GM12878 (cell line): ENCODE data around the gene GATA2. TPM values are rescaled to one million over a fixed set of nuclear protein-coding genes. Genes with fewer than 3 reads are reported as not detected.

Experiments
- ATAC-seq: fragments of 200-7000 bp; cut with Tn5 transposase; 3 replicates; pipeline ENCODE4 v1.9.1; 2020; ENCODE audit warnings: mild to moderate bottlenecking, moderate library complexity
- BruUV-seq: library from RNA; stranded (reverse); fragments of 400-500 nt; replicated peaks from 2 replicates; lab custom pipeline; 2021; lab: Mats Ljungman, UMichigan
- CTCF ChIA-PET: fragments of 300-600 bp; sonication (Branson Sonifier 250); formaldehyde crosslinking; extraction: SDS; loops from one replicate; lab custom pipeline; 2021; ENCODE audit warnings: inconsistent platforms; lab: Yijun Ruan, JAX
- POLR2A ChIA-PET: fragments of 350-600 bp; formaldehyde crosslinking; extraction: SDS; loops from one replicate; lab custom pipeline; 2021; ENCODE audit warnings: inconsistent platforms; lab: Charles Lee
- RAD21 ChIA-PET: fragments of 300-600 bp; sonication (Branson Sonifier 250); formaldehyde crosslinking; loops from one replicate; lab custom pipeline; 2023; ENCODE audit warnings: antibody characterized with exemption; ENCODE audit not compliant: unreplicated experiment; lab: Charles Lee
- SMC1A ChIA-PET: fragments of 300-600 bp; sonication (Branson Sonifier 250); formaldehyde crosslinking; loops from one replicate; lab custom pipeline; 2023; ENCODE audit not compliant: unreplicated experiment, uncharacterized antibody; lab: Charles Lee
- DNase-seq: peaks from one replicate; pipeline ENCODE4 v3.0.0-alpha.2; 2011; ENCODE audit warnings: low read depth, low spot score
- FAIRE-seq: peaks from 3 replicates; lab custom pipeline; 2011; peaks lifted over from hg19 to GRCh38; lab: Jason Lieb, UNC
- H2AFZ ChIP-seq: 2 replicates; pipeline ENCODE4 v1.6.0; 2011; ENCODE audit warnings: low read depth, low read length, control low read depth; ENCODE audit not compliant: control insufficient read depth
- H3K27ac ChIP-seq: 2 replicates; pipeline ENCODE4 v1.5.1; 2011; ENCODE audit warnings: control low read depth; ENCODE audit not compliant: control insufficient read depth, insufficient read depth
- H3K27me3 ChIP-seq, 2 experiments: replicated peaks in 1 of 2; 2 replicates each; pipeline versions ENCODE4 v1.6.0 to v1.6.1; 2011; ENCODE audit warnings: low read length in 1 of 2; ENCODE audit not compliant: control insufficient read depth in 2 of 2, insufficient read depth in 2 of 2
- H3K36me3 ChIP-seq, 2 experiments: 2 replicates each; pipeline ENCODE4 v1.5.1; 2011; ENCODE audit warnings: low read length in 1 of 2; ENCODE audit not compliant: control insufficient read depth in 2 of 2, insufficient read depth in 2 of 2
- H3K4me1 ChIP-seq: 2 replicates; pipeline ENCODE4 v1.6.1; 2011; ENCODE audit warnings: mild to moderate bottlenecking, low read length, moderate library complexity, mixed read lengths; ENCODE audit not compliant: control insufficient read depth, insufficient read depth
- H3K4me2 ChIP-seq: 2 replicates; pipeline ENCODE4 v1.6.0; 2011; ENCODE audit warnings: control low read depth; ENCODE audit not compliant: control insufficient read depth, insufficient read depth
- H3K4me3 ChIP-seq: fragments of 200-600 bp; sonication (generic); 2 replicates; pipeline ENCODE4 v1.5.1; 2016
- H3K79me2 ChIP-seq: 2 replicates; pipeline ENCODE4 v1.6.0; 2011; ENCODE audit warnings: low read length; ENCODE audit not compliant: control insufficient read depth, insufficient read depth
- H3K9ac ChIP-seq: 2 replicates; pipeline ENCODE4 v1.8.0; 2011; ENCODE audit warnings: low read length, control low read depth, mixed read lengths; ENCODE audit not compliant: control insufficient read depth, insufficient read depth
- H3K9me3 ChIP-seq: replicated peaks from 3 replicates; pipeline ENCODE4 v1.5.1; 2011; ENCODE audit warnings: mild to moderate bottlenecking, low read length; ENCODE audit not compliant: control insufficient read depth, insufficient read depth
- H4K20me1 ChIP-seq: 2 replicates; pipeline ENCODE4 v1.6.0; 2011; ENCODE audit not compliant: control insufficient read depth, insufficient read depth
- ASH2L ChIP-seq: fragments of 300-600, 200-600 bp; sonication (generic); IDR thresholded peaks from 2 replicates; pipeline ENCODE4 v1.6.1; 2017; ENCODE audit warnings: low read depth, mild to moderate bottlenecking, borderline replicate concordance
- CBX3 ChIP-seq: fragments of 200-600 bp; sonication (generic); IDR thresholded peaks from 2 replicates; pipeline ENCODE4 v1.6.1; 2016; ENCODE audit warnings: low read depth, borderline replicate concordance
- ETV6 ChIP-seq, 2 experiments: fragments of 450-650 bp in 1 of 2; IDR thresholded peaks in 1 of 2; conservative IDR thresholded peaks in 1 of 2; 2 replicates each; pipeline ENCODE4 v1.6.1; 2014; ENCODE audit warnings: antibody characterized with exemption in 1 of 2, borderline replicate concordance in 1 of 2, low read depth in 1 of 2, mild to moderate bottlenecking in 1 of 2, moderate library complexity in 1 of 2
- HCFC1 ChIP-seq: fragments of 150-350 bp; IDR thresholded peaks from 2 replicates; pipeline ENCODE4 v1.6.1; 2014; ENCODE audit warnings: low read length
- IRF4 ChIP-seq: IDR thresholded peaks from 2 replicates; pipeline ENCODE4 v1.6.1; 2011; ENCODE audit warnings: low read depth, low read length
- KAT2A ChIP-seq: conservative IDR thresholded peaks from 2 replicates; pipeline ENCODE4 v1.6.1; 2011; ENCODE audit warnings: low read depth, low read length; ENCODE audit not compliant: control insufficient read depth
- NBN ChIP-seq: fragments of 450-650 bp; IDR thresholded peaks from 2 replicates; pipeline ENCODE4 v1.6.1; 2016
- NFXL1 ChIP-seq: fragments of 450-650 bp; IDR thresholded peaks from 2 replicates; pipeline ENCODE4 v1.6.1; 2017; ENCODE audit warnings: antibody characterized with exemption, mild to moderate bottlenecking, borderline replicate concordance
- RB1 ChIP-seq: fragments of 450-650 bp; formaldehyde crosslinking; IDR thresholded peaks from 2 replicates; pipeline ENCODE4 v1.6.1; 2017; ENCODE audit warnings: mild to moderate bottlenecking, borderline replicate concordance
- RELB ChIP-seq: fragments of 450-650 bp; IDR thresholded peaks from 2 replicates; pipeline ENCODE4 v1.6.1; 2017; ENCODE audit warnings: low read depth, mild to moderate bottlenecking, moderate library complexity
- SIX5 ChIP-seq: IDR thresholded peaks from 2 replicates; pipeline ENCODE4 v1.6.1; 2011; ENCODE audit warnings: mild to moderate bottlenecking, low read depth, low read length, moderate library complexity; ENCODE audit not compliant: severe bottlenecking
- SPI1 ChIP-seq: IDR thresholded peaks from 2 replicates; pipeline ENCODE4 v1.6.1; 2011; ENCODE audit warnings: low read depth, mild to moderate bottlenecking, low read length, moderate library complexity, borderline replicate concordance; ENCODE audit not compliant: insufficient read depth
- STAT1 ChIP-seq: fragments of 450-650 bp; conservative IDR thresholded peaks from 2 replicates; pipeline ENCODE4 v1.6.1; 2014; ENCODE audit warnings: antibody characterized with exemption, mild to moderate bottlenecking
- STAT3 ChIP-seq: IDR thresholded peaks from 2 replicates; pipeline ENCODE4 v1.6.1; 2011; ENCODE audit warnings: low read depth, low read length, improper control_type of control experiment
- SUPT20H ChIP-seq: IDR thresholded peaks from 2 replicates; pipeline ENCODE4 v1.6.1; 2011; ENCODE audit warnings: low read depth, mild to moderate bottlenecking, low read length, moderate library complexity, borderline replicate concordance; ENCODE audit not compliant: control insufficient read depth
- SUZ12 ChIP-seq: fragments of 200-600 bp; sonication (generic); IDR thresholded peaks from one replicate; pipeline ENCODE4 v1.6.1; 2018; ENCODE audit warnings: antibody characterized with exemption, mild to moderate bottlenecking; ENCODE audit not compliant: unreplicated experiment
- TARDBP ChIP-seq: IDR thresholded peaks from 2 replicates; pipeline ENCODE4 v1.6.1; 2016; ENCODE audit warnings: borderline replicate concordance
- TCF3 ChIP-seq: IDR thresholded peaks from 2 replicates; pipeline ENCODE4 v1.6.1; 2012; ENCODE audit warnings: low read depth, mild to moderate bottlenecking, low read length, borderline replicate concordance; ENCODE audit not compliant: insufficient read depth
- YBX1 ChIP-seq: fragments of 450-650 bp; IDR thresholded peaks from 2 replicates; pipeline ENCODE4 v1.6.1; 2016; ENCODE audit warnings: antibody characterized with exemption
- ZBTB33 ChIP-seq: fragments of 450-650 bp; IDR thresholded peaks from 2 replicates; pipeline ENCODE4 v1.6.1; 2017; ENCODE audit warnings: mild to moderate bottlenecking
- WGBS: methylation state at CpG from one replicate; pipeline ENCODE4 v1.1.6; 2016; ENCODE audit warnings: low lambda C conversion rate; ENCODE audit not compliant: insufficient replicate concordance, insufficient coverage; ENCODE audit errors: missing lambda C conversion rate; 5-methylcytosine and 5-hydroxymethylcytosine counted together
- in situ Hi-C: fragments of 300-500 bp; cut with MboI; formaldehyde crosslinking; loops from 9 replicates; pipeline ENCODE4 v1.14.3; 2018; ENCODE audit warnings: mixed read lengths
- intact Hi-C: fragments of 100-400 bp; cut with micrococcal nuclease; formaldehyde crosslinking; loops from one replicate; pipeline ENCODE4 v1.14.2; 2022; ENCODE audit not compliant: unreplicated experiment
- polyA plus RNA-seq, 11 experiments: library from polyadenylated mRNA; depleted of rRNA in 4 of 11; unstranded in 6 of 11; stranded (reverse) in 5 of 11; fragments of >200 nt; fragmentation: Nextera tagmentation in 4 of 11; fragmentation: Illumina TruSeq in 1 of 11; extraction: Ambion mirVana in 4 of 11; extraction: Trizol in 1 of 11; gene quantifications; 1 replicate in 1 of 11; 2 replicates in 10 of 11; pipeline versions ENCODE4 v1.2.1 to v1.2.3, GENCODE V29; 2011 to 2016; ENCODE audit warnings: inconsistent platforms in 2 of 11, missing spikeins in 2 of 11, low read depth in 1 of 11
- total RNA-seq, 4 experiments: library from RNA; depleted of rRNA in 3 of 4; stranded (reverse); fragments of >200 nt in 3 of 4; fragmentation: Illumina TruSeq in 1 of 4; extraction: Trizol in 1 of 4; gene quantifications; 2 replicates each; pipeline versions ENCODE4 v1.2.1 to v1.2.3, GENCODE V29; 2013 to 2021
- TF ChIP-seq, protein P1 (sequence below): IDR thresholded peaks from 2 replicates; pipeline ENCODE4 v1.6.1; 2011; ENCODE audit warnings: mild to moderate bottlenecking, low read depth, low read length, moderate library complexity; ENCODE audit not compliant: insufficient replicate concordance

Gene GATA2
- total and polyA plus RNA-seq, 10 of the 15 experiments (the other 5 are each of a cell fraction or from before 2014, with no cell fraction given) = 0.56 TPM; not detected in 9

DNA sequence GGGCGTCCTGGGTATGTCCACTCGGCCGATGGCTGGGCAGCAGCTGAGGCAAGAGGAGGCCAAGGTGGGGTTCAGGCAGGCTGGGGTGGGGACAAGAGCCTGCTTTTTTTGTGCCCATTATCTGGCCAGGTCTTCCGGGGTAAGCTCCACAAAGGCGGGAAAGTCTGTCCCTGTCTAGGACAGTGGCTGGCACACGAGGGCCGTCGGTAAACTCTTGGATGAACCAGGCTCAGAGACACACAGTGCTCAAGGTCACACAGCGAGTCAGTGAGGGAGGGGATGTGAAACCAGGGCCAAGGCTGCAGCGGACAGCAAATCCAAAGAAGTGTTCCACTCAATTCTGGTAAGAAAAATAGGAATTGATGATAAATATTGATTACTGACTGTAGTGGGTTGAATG is 29.2 kb downstream of the GATA2 start (continued):
- TF ChIP-seq SIX5 (no peak), ASH2L (no peak), ETV6 (conservative IDR thresholded peaks at IDR 0.05 in 1 of 2, IDR thresholded peaks at IDR 0.05 in 1 of 2; ENCODE audit: borderline replicate concordance in 1 of 2, low read depth in 1 of 2) (no peak), SPI1 (no peak), NFXL1 (no peak)

DNA sequence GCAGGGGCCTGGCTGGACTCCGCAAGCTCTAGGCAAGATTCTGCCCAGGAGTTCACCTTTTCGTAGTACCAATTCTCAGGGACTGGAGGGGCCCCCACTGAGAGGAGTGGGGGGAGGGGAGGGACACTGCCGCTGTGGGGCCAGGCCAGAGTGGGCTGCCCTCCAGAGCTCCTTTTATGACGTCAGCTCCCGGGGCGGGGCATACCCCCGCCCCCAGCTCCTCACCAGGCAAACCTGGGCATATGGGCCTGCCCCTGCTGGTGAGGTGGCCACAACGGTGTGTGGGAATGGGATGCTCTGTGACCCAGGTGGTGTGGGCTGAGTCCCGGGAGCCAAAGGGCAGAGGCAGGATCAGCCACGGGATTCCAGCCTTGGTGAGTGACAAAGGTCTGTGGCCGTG is 29.6 kb downstream of the GATA2 start:
- Histone ChIP-seq H3K9me3 (no peaks in the 10 kb centered on the region), H2AFZ (no peak overlapping the region), H3K4me1 (no peaks in the 10 kb centered on the region), H3K9ac (no peak overlapping the region), H3K79me2 (no peaks in the 10 kb centered on the region), H3K4me3 (no peak overlapping the region), H3K27ac (no peak overlapping the region), H3K36me3 (no peaks in the 10 kb centered on the region), H3K27me3 (peaks cover 0 to 3% of the 10 kb centered on the region in 2 experiments; a peak in 2 of 4 replicates), H3K4me2 (no peak overlapping the region), H4K20me1 (no peaks in the 10 kb centered on the region)
- in situ Hi-C loops (no loop called here), intact Hi-C loops (no loop called here)
- TF ChIP-seq NBN (no peak), STAT3 (no peak), RB1 (no peak), CBX3 (no peak), ZBTB33 (no peak), NFXL1 (no peak), RELB (no peak), STAT1 (no peak), SUPT20H (no peak), HCFC1 (no peak), IRF4 (no peak), TARDBP (no peak), SUZ12 (no peak), TCF3 (no peak), KAT2A (no peak), YBX1 (no peak)
- TF ChIP-seq, protein P1, sequence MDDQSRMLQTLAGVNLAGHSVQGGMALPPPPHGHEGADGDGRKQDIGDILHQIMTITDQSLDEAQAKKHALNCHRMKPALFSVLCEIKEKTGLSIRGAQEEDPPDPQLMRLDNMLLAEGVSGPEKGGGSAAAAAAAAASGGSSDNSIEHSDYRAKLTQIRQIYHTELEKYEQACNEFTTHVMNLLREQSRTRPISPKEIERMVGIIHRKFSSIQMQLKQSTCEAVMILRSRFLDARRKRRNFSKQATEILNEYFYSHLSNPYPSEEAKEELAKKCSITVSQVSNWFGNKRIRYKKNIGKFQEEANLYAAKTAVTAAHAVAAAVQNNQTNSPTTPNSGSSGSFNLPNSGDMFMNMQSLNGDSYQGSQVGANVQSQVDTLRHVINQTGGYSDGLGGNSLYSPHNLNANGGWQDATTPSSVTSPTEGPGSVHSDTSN = no peak
- ATAC-seq (no peak), DNase-seq (no peak), FAIRE-seq (no peak)
- ChIA-PET CTCF (no interaction called here), RAD21 (no interaction called here), POLR2A (no interaction called here), SMC1A (no interaction called here)
- BruUV-seq = no TSS peak
- 38% methylated on average over 9 of the region's 11 CpGs for WGBS
